Adrenal gland (tissue), 12 donors: ENCODE data around the gene ATXN7L1. TPM values are rescaled to one million over a fixed set of nuclear protein-coding genes. Genes with fewer than 3 reads are reported as not detected.

Experiments used
- DNase-seq, 7 donors: peaks; one replicate each; pipeline ENCODE4 v3.0.0-alpha.2; 2019 to 2020
- H3K27ac ChIP-seq, 5 donors: fragments of 200-600 bp; sonication (generic) in 4 of 5; 1 replicate in 3 of 5; 2 replicates in 2 of 5; pipeline versions ENCODE4 v1.5.1 to v1.8.0; 2016 to 2020; ENCODE audit warnings: mild to moderate bottlenecking in 1 of 5
- H3K27me3 ChIP-seq: fragments of 200-600 bp; 2 replicates; pipeline ENCODE4 v1.8.0; 2021
- H3K36me3 ChIP-seq, 2 donors: fragments of 200-600 bp; replicated peaks in 1 of 2; 1 replicate in 1 of 2; 2 replicates in 1 of 2; pipeline versions ENCODE4 v1.5.1 to v1.8.0; 2018 to 2022
- H3K4me1 ChIP-seq, 2 donors: fragments of 200-600 bp; replicated peaks in 1 of 2; 1 replicate in 1 of 2; 2 replicates in 1 of 2; pipeline versions ENCODE4 v1.5.1 to v1.8.0; 2018 to 2021
- H3K4me3 ChIP-seq, 4 donors: fragments of 200-600 bp; sonication (generic) in 3 of 4; one replicate each; pipeline ENCODE4 v1.5.1; 2016 to 2018
- H3K9me3 ChIP-seq, 3 donors: fragments of 200-600 bp; sonication (generic) in 1 of 3; replicated peaks in 1 of 3; 1 replicate in 2 of 3; 2 replicates in 1 of 3; pipeline versions ENCODE4 v1.5.1 to v1.8.0; 2016 to 2021
- CTCF ChIP-seq, 6 experiments: fragments of 450-650 bp in 4 of 6; fragments of 200-600 bp in 2 of 6; sonication (generic) in 1 of 6; IDR thresholded peaks; 1 replicate in 5 of 6; 2 replicates in 1 of 6; pipeline versions ENCODE4 v1.5.1 to v1.8.0; 2016 to 2021; ENCODE audit warnings: antibody characterized with exemption in 6 of 6, mild to moderate bottlenecking in 2 of 6, moderate library complexity in 1 of 6
- POLR2A ChIP-seq, 2 donors: fragments of 450-650 bp; IDR thresholded peaks; one replicate each; pipeline ENCODE4 v1.6.1; 2017; ENCODE audit warnings: antibody characterized with exemption in 2 of 2, mild to moderate bottlenecking in 2 of 2, moderate library complexity in 1 of 2
- WGBS, 4 donors: extraction: QIAGEN DNeasy Blood & Tissue Kit in 2 of 4; methylation state at CpG; one replicate each; pipeline versions ENCODE4 v1.1.5 to v1.1.7; 2013 to 2017; 5-methylcytosine and 5-hydroxymethylcytosine counted together
- intact Hi-C, 2 donors: fragments of 100-400 bp; cut with DNase I; formaldehyde crosslinking; loops; one replicate each; pipeline versions ENCODE4 v1.14.1 to v1.15.0; 2022 to 2023
- polyA plus RNA-seq, 3 donors: library from polyadenylated mRNA; stranded (reverse); fragments of 200-250 nt in 2 of 3; fragments of 350-450 nt in 1 of 3; fragmentation: Illumina TruSeq in 1 of 3; extraction: RNeasy Lipid Tissue Mini Kit (QIAGEN cat#74804) in 1 of 3; gene quantifications; one replicate each; pipeline ENCODE4 v1.2.3, GENCODE V29; 2013 to 2014
- total RNA-seq, 9 donors: library from RNA; depleted of rRNA in 4 of 9; stranded (reverse); fragments of >200 nt in 4 of 9; fragments of 120-200 nt in 1 of 9; fragmentation: NEBNext Ultra II Directional in 1 of 9; extraction: Animal tissue kit (Norgen Biotek cat#: 25700) in 1 of 9; gene quantifications; one replicate each; pipeline versions ENCODE4 v1.1.0 to v1.2.4, GENCODE V29; 2013 to 2023
- donor health status: healthy with polysubstance abuse.
- donor health status: Bipolar disorder and iron deficiency.
- donor health status: DM: yes; HTN: yes; CAD: no.
- donor health status: DM: no; HTN: no; CAD: no.
- donor health status: DM: no; HTN: no; CAD: no.
- donor health status: DM: yes; HTN: yes; CAD: no.

The ATXN7L1 gene
- total and polyA plus RNA-seq, 12 donors, result 3.6 to 24.6 (median 9.0) TPM

GRCh38 chr7:105691680-105692564 lies 184.5 kb downstream of the ATXN7L1 start:
- Histone ChIP-seq H3K9me3 (no peaks in the 10 kb centered on the region), H3K27me3 (no peaks in the 10 kb centered on the region), H3K4me1 (peaks cover 0 to 5% of the 10 kb centered on the region in 2 donors), H3K36me3 (no peaks in the 10 kb centered on the region), H3K4me3 (peak overlapping the region in 3 of 4 donors; percentile 27 to 70 (median 46)), H3K27ac (peak overlapping the region in 3 of 5 donors; percentile 49 to 75 (median 56))
- intact Hi-C loops, result no loop called here
- peak; percentile 28 to 83 (median 66) for DNase-seq
- no peak for TF ChIP-seq CTCF (IDR thresholded peaks at IDR 0.05)
- TF ChIP-seq POLR2A (IDR thresholded peaks at IDR 0.05), result peak in 1 of 2 donors; percentile 34
- 7 to 17% (median 9%) methylated on average over 21 of the region's 21 CpGs for WGBS, 4 donors

- intact Hi-C loops, result no loop called here
- WGBS, 4 donors, result 8 to 12% (median 9%) methylated on average over 18 of the region's 18 CpGs
- H3K4me1 ChIP-seq, result peaks cover 0 to 5% of the 10 kb centered on the region in 2 donors
- no peaks in the 10 kb centered on the region for H3K9me3 ChIP-seq
- no peaks in the 10 kb centered on the region for H3K27me3 ChIP-seq
- peak overlapping the region in 4 of 5 donors; percentile 3 to 80 (median 52) for H3K27ac ChIP-seq
- H3K4me3 ChIP-seq, result peak overlapping the region in 3 of 4 donors; percentile 27 to 70 (median 46)
- no peaks in the 10 kb centered on the region for H3K36me3 ChIP-seq
- TF ChIP-seq POLR2A (IDR thresholded peaks at IDR 0.05), result no peak
- no peak for TF ChIP-seq CTCF (IDR thresholded peaks at IDR 0.05)
- DNase-seq, result peak in 5 of 7 donors; percentile 20 to 63 (median 34)
These were observed 185.2 kb downstream of the ATXN7L1 start for GRCh38 chr7:105691082-105691679.

GRCh38 chr7:105690325-105690945 lies 186.0 kb downstream of the ATXN7L1 start:
- WGBS, 4 donors, result 88 to 94% (median 92%) methylated on average over 17 of the region's 17 CpGs
- Histone ChIP-seq H3K9me3 (no peaks in the 10 kb centered on the region), H3K27ac (peak overlapping the region in 3 of 5 donors; percentile 49 to 80 (median 56)), H3K36me3 (no peaks in the 10 kb centered on the region), H3K27me3 (no peaks in the 10 kb centered on the region), H3K4me3 (peak overlapping the region in 2 of 4 donors; percentile 27 to 70), H3K4me1 (peaks cover 0 to 5% of the 10 kb centered on the region in 2 donors)
- no peak for TF ChIP-seq CTCF (IDR thresholded peaks at IDR 0.05)
- no peak for TF ChIP-seq POLR2A (IDR thresholded peaks at IDR 0.05)
- no peak for DNase-seq
- intact Hi-C loops, result no loop called here
